Measurements from ENCODE around the gene CACNA1B. TPM values are rescaled to one million over a fixed set of nuclear protein-coding genes. Genes with fewer than 3 reads are reported as not detected.

Gene CACNA1B
- total and polyA plus RNA-seq, 11 donors, result 0.03 to 0.25 (median 0.13) TPM

- DNase-seq, result no peak
- TF ChIP-seq, protein P1, sequence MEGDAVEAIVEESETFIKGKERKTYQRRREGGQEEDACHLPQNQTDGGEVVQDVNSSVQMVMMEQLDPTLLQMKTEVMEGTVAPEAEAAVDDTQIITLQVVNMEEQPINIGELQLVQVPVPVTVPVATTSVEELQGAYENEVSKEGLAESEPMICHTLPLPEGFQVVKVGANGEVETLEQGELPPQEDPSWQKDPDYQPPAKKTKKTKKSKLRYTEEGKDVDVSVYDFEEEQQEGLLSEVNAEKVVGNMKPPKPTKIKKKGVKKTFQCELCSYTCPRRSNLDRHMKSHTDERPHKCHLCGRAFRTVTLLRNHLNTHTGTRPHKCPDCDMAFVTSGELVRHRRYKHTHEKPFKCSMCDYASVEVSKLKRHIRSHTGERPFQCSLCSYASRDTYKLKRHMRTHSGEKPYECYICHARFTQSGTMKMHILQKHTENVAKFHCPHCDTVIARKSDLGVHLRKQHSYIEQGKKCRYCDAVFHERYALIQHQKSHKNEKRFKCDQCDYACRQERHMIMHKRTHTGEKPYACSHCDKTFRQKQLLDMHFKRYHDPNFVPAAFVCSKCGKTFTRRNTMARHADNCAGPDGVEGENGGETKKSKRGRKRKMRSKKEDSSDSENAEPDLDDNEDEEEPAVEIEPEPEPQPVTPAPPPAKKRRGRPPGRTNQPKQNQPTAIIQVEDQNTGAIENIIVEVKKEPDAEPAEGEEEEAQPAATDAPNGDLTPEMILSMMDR (IDR thresholded peaks at IDR 0.05), result no peak
- TF ChIP-seq POLR2A (IDR thresholded peaks at IDR 0.05), result no peak
- no peak overlapping the region for H3K27ac ChIP-seq
- ATAC-seq, result no peak
- H3K9me3 ChIP-seq, result no peaks in the 10 kb centered on the region
- intact Hi-C loops (cut with DNase I), result no loop called here
- WGBS, 4 donors, result 75 to 86% (median 78%) methylated on average over 7 to 18 of the region's 18 CpGs
- H3K4me3 ChIP-seq, result no peak overlapping the region
- H3K27me3 ChIP-seq, result peaks cover 0 to 21% (median 0%) of the 10 kb centered on the region in 9 donors
- no peaks in the 10 kb centered on the region for H3K4me1 ChIP-seq
- no peaks in the 10 kb centered on the region for H3K36me3 ChIP-seq
These were observed 93.3 kb downstream of the CACNA1B start for GRCh38 chr9:137970686-137971476.

- H3K4me1 ChIP-seq, result no peaks in the 10 kb centered on the region
- H3K27me3 ChIP-seq, result peaks cover 0 to 21% (median 0%) of the 10 kb centered on the region in 9 donors
- ATAC-seq, result no peak
- TF ChIP-seq, protein P1 (IDR thresholded peaks at IDR 0.05), result no peak
- no peak for TF ChIP-seq POLR2A (IDR thresholded peaks at IDR 0.05)
- 81 to 93% (median 87%) methylated on average over 14 to 16 of the region's 16 CpGs for WGBS, 4 donors
- H3K27ac ChIP-seq, result no peak overlapping the region
- no peaks in the 10 kb centered on the region for H3K9me3 ChIP-seq
- DNase-seq, result peak in 1 of 5 donors; percentile 9
- intact Hi-C loops (cut with DNase I), result no loop called here
- H3K36me3 ChIP-seq, result no peaks in the 10 kb centered on the region
- no peak overlapping the region for H3K4me3 ChIP-seq
These were observed 94.0 kb downstream of the CACNA1B start for GRCh38 chr9:137971477-137972138.

- ATAC-seq, result no peak
- Histone ChIP-seq H3K4me1 (no peaks in the 10 kb centered on the region), H3K27me3 (peaks cover 0 to 21% (median 0%) of the 10 kb centered on the region in 9 donors), H3K27ac (no peak overlapping the region), H3K4me3 (no peak overlapping the region), H3K36me3 (no peaks in the 10 kb centered on the region), H3K9me3 (no peaks in the 10 kb centered on the region)
- WGBS, 4 donors, result 83 to 87% (median 87%) methylated on average over 12 to 16 of the region's 16 CpGs
- no peak for TF ChIP-seq POLR2A (IDR thresholded peaks at IDR 0.05)
- TF ChIP-seq, protein P1 (IDR thresholded peaks at IDR 0.05), result no peak
- DNase-seq, result peak in 2 of 5 donors; percentile 9 to 33
- intact Hi-C loops (cut with DNase I), result no loop called here
These were observed 94.9 kb downstream of the CACNA1B start for GRCh38 chr9:137972355-137972987.

DNA sequence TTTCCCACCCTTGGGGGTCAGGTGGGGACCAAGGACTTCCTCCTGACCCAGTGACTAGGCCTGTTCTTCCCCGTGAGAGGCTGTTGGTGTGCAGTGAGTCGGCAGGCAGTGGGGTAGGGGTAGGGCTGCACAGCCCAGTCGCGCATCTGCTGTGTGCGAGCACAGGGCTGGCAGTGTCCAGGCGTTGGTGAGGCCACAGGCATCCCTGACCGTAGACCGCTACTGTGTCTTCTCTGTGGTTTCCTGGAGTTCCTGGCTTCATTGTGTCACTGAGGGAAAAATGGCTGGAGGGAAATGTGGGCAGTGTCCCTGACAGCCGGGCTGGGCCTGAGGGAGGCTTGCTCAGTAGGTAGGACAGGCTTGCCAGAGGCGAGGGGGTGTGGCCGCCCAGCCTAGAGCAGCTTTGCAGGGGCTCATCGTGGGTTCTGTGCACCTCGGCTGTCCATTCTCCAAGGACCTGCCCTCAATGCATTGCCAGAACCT lies 95.4 kb downstream of the CACNA1B start:
- DNase-seq, result peak in 1 of 5 donors; percentile 30
- 75 to 83% (median 78%) methylated on average over 12 to 13 of the region's 13 CpGs for WGBS, 4 donors

More for the DNA sequence above, 95.4 kb downstream of the CACNA1B start:
- H3K9me3 ChIP-seq, result no peaks in the 10 kb centered on the region
- no peak for TF ChIP-seq POLR2A (IDR thresholded peaks at IDR 0.05)
- TF ChIP-seq, protein P1 (IDR thresholded peaks at IDR 0.05), result no peak
- no peak for ATAC-seq
- H3K27me3 ChIP-seq, result peaks cover 0 to 21% (median 0%) of the 10 kb centered on the region in 9 donors
- intact Hi-C loops (cut with DNase I), result no loop called here
- no peaks in the 10 kb centered on the region for H3K4me1 ChIP-seq
- no peaks in the 10 kb centered on the region for H3K36me3 ChIP-seq
- H3K27ac ChIP-seq, result no peak overlapping the region
- H3K4me3 ChIP-seq, result no peak overlapping the region
